ENCODE data around the gene PRR20G.

Gene PRR20G

DNA sequence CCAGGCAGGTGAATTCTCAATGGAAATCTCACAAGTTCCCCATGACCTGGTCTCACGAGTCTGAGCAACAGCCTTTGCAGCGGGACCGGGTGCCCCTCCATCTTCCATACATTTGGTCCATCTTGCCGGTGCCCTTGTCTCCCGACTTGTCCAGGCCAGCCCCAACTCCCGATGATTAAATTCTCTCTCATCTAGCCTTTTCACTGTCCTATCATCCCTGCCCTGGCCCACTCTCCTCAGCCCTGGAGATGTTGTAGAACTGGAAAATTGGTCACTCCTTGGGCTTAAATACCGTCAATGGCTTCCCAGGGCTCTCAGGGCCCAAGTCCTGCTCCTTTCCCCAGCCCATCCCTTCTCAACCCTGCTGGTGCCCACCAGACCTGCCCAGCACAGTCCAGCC lies 34.4 kb downstream of the PRR20G start:
- H3K4me3 ChIP-seq (ENCODE audit: control insufficient read depth, low read depth, low read length) = no peak overlapping the region
- TF ChIP-seq, protein P1, sequence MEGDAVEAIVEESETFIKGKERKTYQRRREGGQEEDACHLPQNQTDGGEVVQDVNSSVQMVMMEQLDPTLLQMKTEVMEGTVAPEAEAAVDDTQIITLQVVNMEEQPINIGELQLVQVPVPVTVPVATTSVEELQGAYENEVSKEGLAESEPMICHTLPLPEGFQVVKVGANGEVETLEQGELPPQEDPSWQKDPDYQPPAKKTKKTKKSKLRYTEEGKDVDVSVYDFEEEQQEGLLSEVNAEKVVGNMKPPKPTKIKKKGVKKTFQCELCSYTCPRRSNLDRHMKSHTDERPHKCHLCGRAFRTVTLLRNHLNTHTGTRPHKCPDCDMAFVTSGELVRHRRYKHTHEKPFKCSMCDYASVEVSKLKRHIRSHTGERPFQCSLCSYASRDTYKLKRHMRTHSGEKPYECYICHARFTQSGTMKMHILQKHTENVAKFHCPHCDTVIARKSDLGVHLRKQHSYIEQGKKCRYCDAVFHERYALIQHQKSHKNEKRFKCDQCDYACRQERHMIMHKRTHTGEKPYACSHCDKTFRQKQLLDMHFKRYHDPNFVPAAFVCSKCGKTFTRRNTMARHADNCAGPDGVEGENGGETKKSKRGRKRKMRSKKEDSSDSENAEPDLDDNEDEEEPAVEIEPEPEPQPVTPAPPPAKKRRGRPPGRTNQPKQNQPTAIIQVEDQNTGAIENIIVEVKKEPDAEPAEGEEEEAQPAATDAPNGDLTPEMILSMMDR (IDR thresholded peaks at IDR 0.05; ENCODE audit: control insufficient read depth, insufficient read depth, low read depth, low read length, missing control alignments) = no peak
- DNase-seq (ENCODE audit: low read depth) = no peak

GRCh38 chr3:127252446-127252845 lies 35.4 kb downstream of the PRR20G start:
- H3K4me3 ChIP-seq (ENCODE audit: control insufficient read depth, low read depth, low read length) = no peak overlapping the region
- TF ChIP-seq, protein P1 (IDR thresholded peaks at IDR 0.05; ENCODE audit: control insufficient read depth, insufficient read depth, low read depth, low read length, missing control alignments) = no peak
- DNase-seq (ENCODE audit: low read depth) = no peak

DNA sequence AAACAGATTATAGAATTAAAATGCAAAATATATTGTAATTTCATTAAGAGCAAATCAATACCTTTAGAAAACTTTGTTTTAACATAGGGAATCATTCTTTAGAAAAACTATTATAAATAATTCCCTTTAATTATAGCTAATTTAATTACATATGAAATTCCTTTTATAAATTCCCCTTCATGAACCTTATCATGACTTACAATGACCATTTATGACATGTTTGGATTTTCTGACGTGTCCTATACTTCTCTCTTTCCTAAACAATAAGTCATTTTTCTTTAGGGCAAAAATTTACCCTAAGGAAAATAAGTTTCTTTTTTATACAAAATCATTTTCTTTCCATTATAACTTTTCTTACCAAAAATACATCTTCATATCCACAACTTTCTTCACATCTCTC lies 37.8 kb downstream of the PRR20G start:
- DNase-seq (ENCODE audit: low read depth) = no peak
- TF ChIP-seq, protein P1 (IDR thresholded peaks at IDR 0.05; ENCODE audit: control insufficient read depth, insufficient read depth, low read depth, low read length, missing control alignments) = no peak
- no peak overlapping the region for H3K4me3 ChIP-seq (ENCODE audit: control insufficient read depth, low read depth, low read length)

DNA sequence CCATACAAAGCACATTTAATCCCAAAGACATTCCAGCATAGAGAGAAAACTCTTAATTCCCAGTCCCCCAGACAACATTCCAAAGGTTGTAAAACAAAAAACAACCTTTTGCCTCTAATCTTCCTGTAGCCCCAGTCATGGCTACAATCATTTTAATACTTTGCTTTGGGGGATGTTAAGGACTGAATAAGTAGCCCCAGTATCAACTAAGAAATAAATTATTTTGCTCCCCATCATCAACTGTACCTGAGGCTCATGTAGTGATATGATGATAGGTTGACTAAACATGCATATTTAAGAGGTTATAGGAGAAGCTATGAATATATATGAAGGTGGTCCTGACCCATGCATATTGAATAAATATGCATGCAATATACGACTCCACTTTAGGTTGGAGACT lies 40.6 kb downstream of the PRR20G start:
- TF ChIP-seq, protein P1 (IDR thresholded peaks at IDR 0.05; ENCODE audit: control insufficient read depth, insufficient read depth, low read depth, low read length, missing control alignments) = no peak
- no peak overlapping the region for H3K4me3 ChIP-seq (ENCODE audit: control insufficient read depth, low read depth, low read length)

DNA sequence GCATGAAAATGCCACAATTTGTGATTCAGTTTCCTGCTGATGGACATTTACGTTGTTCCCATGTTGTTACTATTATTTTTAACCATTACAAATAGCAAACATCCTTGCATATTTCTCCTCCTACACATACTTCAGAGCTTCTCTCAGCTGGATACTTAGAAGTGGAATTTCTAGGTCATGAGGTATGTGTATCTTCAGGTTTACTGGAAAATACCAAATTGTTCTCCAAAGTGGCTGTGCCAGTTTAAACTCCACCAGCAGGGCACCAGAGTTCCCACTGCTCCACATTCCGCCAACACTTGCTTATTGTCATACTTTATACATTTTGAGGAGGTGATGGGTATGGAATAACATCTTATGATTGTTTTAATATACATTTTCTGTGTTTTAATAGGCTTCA lies 49.2 kb downstream of the PRR20G start:
- TF ChIP-seq, protein P1 (IDR thresholded peaks at IDR 0.05; ENCODE audit: control insufficient read depth, insufficient read depth, low read depth, low read length, missing control alignments) = no peak
- no peak overlapping the region for H3K4me3 ChIP-seq (ENCODE audit: control insufficient read depth, low read depth, low read length)
- no peak for DNase-seq (ENCODE audit: low read depth)

More for the DNA sequence above, 40.6 kb downstream of the PRR20G start:
- DNase-seq (ENCODE audit: low read depth) = no peak

- no peak overlapping the region for H3K4me3 ChIP-seq (ENCODE audit: control insufficient read depth, low read depth, low read length)
- TF ChIP-seq, protein P1 (IDR thresholded peaks at IDR 0.05; ENCODE audit: control insufficient read depth, insufficient read depth, low read depth, low read length, missing control alignments) = no peak
- DNase-seq (ENCODE audit: low read depth) = no peak
Measured at GRCh38 chr3:127237835-127238234, 50.0 kb downstream of the PRR20G start.

DNA sequence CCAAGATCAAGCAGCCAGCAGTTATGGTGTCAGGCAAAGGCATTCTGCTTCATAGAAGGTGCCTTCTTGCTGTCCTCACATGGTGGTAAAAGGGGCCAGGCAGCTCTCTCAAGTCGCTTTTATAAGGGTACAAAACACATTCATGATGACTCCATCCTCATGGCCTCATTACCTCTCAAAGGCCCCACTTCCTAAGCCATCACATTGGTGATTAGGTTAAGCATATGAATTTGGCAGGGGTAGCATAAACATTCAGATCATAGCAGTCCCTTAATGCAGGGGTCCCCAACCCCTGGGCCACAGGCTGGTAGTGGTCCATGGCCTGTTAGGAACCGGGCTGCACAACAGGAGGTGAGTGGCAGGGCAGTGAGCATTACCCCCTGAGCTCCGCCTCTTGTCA lies 52.1 kb downstream of the PRR20G start:
- H3K4me3 ChIP-seq (ENCODE audit: control insufficient read depth, low read depth, low read length) = no peak overlapping the region
- no peak for DNase-seq (ENCODE audit: low read depth)
- TF ChIP-seq, protein P1 (IDR thresholded peaks at IDR 0.05; ENCODE audit: control insufficient read depth, insufficient read depth, low read depth, low read length, missing control alignments) = no peak
